ENCODE data around the gene UNC5A. TPM values are rescaled to one million over a fixed set of nuclear protein-coding genes. Genes with fewer than 3 reads are reported as not detected.

UNC5A gene
- total RNA-seq, 1 donor from 2014 or later: 1.6 TPM

DNA sequence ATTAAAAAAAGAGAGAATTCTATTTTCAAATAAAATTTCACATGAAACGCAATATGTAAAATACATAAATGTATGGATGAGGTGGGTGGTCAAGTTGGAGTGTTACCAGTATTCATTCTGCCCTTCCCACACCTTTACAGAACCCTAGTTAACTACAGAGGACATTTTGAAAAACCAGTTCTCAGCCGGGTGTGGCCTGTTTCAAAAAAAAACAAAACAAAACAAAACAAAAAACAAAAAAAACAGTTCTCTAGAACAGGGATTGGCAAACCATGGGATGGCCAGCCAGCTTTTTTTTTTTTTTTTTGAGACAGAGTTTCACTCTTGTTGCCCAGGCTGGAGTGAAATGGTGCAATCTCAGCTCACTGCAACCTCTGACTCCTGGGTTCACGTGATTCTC, 117.2 kb downstream of the UNC5A start:
- DNase-seq (ENCODE audit: low read depth, low spot score): no peak

DNA sequence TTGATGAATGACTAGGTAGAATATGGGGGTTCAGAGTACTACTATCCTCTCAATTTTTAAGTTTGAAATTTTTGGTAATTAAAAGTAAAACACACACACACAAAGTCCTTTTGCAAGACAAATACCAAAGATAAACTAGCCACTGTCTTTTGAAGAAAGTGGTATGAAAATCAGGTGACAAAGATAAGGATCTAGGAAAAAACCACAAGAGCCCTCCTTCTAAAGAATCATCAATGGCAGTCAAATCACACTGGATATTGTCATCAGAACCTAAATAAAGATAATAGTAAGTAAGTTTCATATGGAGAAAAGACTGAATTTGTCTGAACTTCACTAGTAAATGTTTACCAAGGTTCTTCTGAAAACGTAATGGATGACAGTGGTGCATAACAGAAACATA, 119.3 kb downstream of the UNC5A start:
- DNase-seq (ENCODE audit: low read depth, low spot score): no peak

Other genes with a start within 250 kb of the UNC5A start
- 6.0 and 7.5 TPM in 2 replicates for gene GPRIN1, start 200.4 kb upstream of the UNC5A start, total RNA-seq
- gene SNCB, start 180.0 kb upstream of the UNC5A start, total RNA-seq: 0.07 TPM in 1 of 2 replicates, not detected in the other
- gene EIF4E1B, start 179.9 kb upstream of the UNC5A start, total RNA-seq: not detected in 2 replicates
- 51.3 and 53.8 TPM in 2 replicates for gene TSPAN17, start 163.1 kb upstream of the UNC5A start, total RNA-seq
- gene HK3, start 88.8 kb downstream of the UNC5A start, total RNA-seq: under 0.01 and 0.04 TPM in 2 replicates
- 41.6 and 64.0 TPM in 2 replicates for gene UIMC1, start 196.2 kb downstream of the UNC5A start, total RNA-seq
- gene ZNF346, start 212.1 kb downstream of the UNC5A start, total RNA-seq: 21.7 and 24.4 TPM in 2 replicates